GM12872 (cell line): ENCODE measurements around the gene NR4A3.

Experiments
- TF ChIP-seq, protein P1 (sequence below): IDR thresholded peaks from 3 replicates; pipeline ENCODE4 v1.5.1; 2011; ENCODE audit warnings: low read depth, mild to moderate bottlenecking, low read length, moderate library complexity; ENCODE audit not compliant: insufficient read depth

Gene NR4A3

DNA sequence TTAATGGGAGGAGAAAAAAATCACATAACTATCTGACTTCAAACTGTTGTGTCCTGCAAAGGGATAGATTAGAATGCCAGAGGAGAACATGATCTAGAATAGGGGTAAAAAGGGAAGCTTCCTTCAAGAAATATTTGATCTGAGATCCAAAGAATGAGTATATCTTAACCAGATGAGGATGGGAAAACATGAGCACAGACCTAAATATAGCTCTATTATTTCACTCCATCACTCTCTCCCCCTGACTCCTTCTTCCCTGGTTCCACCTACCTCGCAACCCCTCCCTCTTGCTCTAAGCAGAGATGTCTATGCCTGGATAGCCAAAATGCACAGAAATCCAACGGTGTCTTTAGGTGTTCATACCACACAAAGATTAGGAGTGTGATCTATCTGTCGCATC lies 36.4 kb downstream of the NR4A3 start:
- TF ChIP-seq, protein P1, sequence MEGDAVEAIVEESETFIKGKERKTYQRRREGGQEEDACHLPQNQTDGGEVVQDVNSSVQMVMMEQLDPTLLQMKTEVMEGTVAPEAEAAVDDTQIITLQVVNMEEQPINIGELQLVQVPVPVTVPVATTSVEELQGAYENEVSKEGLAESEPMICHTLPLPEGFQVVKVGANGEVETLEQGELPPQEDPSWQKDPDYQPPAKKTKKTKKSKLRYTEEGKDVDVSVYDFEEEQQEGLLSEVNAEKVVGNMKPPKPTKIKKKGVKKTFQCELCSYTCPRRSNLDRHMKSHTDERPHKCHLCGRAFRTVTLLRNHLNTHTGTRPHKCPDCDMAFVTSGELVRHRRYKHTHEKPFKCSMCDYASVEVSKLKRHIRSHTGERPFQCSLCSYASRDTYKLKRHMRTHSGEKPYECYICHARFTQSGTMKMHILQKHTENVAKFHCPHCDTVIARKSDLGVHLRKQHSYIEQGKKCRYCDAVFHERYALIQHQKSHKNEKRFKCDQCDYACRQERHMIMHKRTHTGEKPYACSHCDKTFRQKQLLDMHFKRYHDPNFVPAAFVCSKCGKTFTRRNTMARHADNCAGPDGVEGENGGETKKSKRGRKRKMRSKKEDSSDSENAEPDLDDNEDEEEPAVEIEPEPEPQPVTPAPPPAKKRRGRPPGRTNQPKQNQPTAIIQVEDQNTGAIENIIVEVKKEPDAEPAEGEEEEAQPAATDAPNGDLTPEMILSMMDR: no peak

DNA sequence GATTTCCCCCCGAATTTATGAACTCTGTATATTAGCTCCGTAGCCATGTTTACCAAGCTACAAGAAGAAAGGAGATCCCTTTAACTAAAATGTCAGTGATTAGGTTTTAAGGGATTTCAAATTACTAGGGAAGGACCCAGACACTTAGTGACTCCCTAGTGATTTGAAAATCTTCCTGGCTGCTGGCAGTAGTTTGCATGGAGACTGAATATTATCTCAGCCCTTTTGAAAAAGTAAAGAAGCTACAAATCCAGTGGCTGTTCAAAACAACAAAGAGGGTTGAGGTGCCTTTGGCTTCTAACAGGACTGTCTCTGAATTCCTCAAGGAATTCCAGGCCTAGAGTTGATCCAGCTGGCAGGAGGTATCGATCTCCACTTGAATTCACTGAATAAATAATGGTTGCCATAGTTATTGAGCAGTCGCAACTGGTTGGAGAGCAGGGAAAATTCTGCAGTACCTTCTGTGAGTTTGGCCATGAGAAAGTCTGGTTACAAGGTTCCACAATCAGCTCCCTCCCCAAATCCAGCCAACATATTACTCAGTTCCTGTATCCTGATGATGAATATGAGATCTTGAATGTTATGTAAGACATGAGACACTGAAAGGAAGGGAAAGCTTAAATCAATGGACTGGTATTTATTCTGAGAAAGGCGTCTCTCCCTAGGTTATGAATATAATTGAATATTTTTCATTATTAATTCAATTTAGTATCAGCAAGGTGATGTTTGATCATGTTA lies 37.7 kb downstream of the NR4A3 start:
- TF ChIP-seq, protein P1: no peak

DNA sequence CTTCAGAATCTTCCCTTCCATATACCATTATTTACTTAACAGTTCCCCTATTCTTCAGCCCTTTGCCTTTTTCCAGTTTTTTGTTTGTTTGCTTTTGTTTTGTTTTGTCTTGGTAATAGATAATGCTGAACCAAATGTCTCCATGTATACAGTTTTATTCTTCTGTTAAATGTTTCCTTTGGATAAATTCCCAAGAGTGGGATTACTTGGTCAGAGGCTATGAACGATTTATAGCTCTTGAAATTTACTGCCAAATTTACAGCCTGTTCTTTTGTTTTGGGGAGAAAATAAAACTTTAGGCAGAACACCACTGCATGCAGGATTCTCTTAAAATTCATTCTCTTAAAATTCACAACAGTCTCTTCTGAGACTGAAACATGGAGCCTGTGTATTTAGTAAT lies 38.6 kb downstream of the NR4A3 start:
- TF ChIP-seq, protein P1: no peak

DNA sequence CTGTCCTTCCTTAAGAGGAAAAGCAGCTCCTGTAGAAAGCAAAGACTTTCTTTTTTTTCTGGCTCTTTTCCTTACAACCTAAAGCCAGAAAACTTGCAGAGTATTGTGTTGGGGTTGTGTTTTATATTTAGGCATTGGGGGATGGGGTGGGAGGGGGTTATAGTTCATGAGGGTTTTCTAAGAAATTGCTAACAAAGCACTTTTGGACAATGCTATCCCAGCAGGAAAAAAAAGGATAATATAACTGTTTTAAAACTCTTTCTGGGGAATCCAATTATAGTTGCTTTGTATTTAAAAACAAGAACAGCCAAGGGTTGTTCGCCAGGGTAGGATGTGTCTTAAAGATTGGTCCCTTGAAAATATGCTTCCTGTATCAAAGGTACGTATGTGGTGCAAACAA lies 42.3 kb downstream of the NR4A3 start:
- TF ChIP-seq, protein P1: no peak

DNA sequence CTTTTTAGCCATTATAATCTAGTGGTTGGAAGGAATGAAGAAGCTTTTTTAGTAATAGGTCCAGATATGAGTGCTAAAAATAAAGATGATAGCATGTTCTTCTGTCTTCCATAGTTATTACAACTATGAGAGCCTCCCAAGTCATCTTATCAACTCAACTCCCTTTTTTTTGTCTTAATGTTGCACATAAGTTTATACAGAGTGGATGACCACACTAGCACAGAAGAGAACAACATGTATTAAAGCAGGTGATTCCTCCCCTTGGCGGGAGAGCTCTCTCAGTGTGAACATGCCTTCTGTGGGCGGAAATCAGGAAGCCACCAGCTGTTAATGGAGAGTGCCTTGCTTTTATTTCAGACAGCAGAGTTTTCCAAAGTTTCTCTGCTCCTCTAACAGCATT lies 44.7 kb downstream of the NR4A3 start:
- TF ChIP-seq, protein P1: no peak

DNA sequence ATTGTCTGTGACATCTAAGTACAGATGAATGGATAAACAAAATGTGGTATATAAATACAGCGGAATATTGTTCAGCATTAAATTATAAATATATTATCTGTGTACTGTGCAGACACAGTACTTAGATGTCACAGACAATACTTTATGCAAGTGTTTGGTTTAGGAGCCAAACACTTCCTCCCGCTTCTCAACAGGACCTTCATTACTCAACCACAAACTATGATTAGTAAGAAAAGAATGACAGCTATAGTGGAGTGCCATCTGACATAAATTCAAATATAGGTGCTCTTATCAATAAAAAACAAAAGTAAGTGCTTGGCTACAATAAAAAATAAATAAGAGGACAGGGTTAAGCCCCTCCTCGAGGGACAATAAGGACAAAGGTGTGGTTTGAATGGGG lies 45.9 kb downstream of the NR4A3 start:
- TF ChIP-seq, protein P1: no peak

DNA sequence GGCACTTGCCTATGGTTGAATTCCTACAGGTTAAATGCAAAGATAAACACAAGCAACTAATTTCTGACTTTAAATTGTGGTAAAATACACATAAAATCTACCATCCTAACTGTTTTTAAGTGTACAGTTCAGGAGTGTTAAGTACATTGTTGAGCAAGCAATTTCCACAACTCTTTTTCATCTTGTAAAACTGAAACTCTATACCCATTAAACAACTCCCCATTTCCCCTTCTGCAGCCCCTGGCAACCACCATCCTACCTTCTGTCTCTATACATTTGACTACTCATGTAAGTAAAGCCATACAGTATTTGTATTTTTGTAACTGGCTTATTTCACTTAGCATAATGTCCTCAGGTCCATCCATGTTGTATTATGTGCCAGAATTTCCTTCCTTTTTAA lies 46.3 kb downstream of the NR4A3 start:
- TF ChIP-seq, protein P1: no peak
